NT2/D1 (cell line): Measurements from ENCODE around the gene STX5.

Experiments used
- DNase-seq: peaks from one replicate; pipeline ENCODE4 v3.0.0-alpha.2; 2011; ENCODE audit warnings: low read depth, low spot score
- H3K27me3 ChIP-seq: 2 replicates; pipeline ENCODE4 v1.6.0; 2011; ENCODE audit warnings: mild to moderate bottlenecking; ENCODE audit not compliant: insufficient read length, insufficient read depth
- H3K36me3 ChIP-seq: 2 replicates; pipeline ENCODE4 v1.6.1; 2011; ENCODE audit warnings: mild to moderate bottlenecking, low read length, mixed read lengths; ENCODE audit not compliant: insufficient read depth, insufficient read length
- H3K4me1 ChIP-seq: 2 replicates; pipeline ENCODE4 v1.5.1; 2011; ENCODE audit not compliant: insufficient read depth, insufficient read length
- H3K4me3 ChIP-seq: 2 replicates; pipeline ENCODE4 v1.5.1; 2011; ENCODE audit warnings: low read depth; ENCODE audit not compliant: insufficient read length
- H3K9ac ChIP-seq: 2 replicates; pipeline ENCODE4 v1.6.0; 2011; ENCODE audit warnings: low read depth; ENCODE audit not compliant: insufficient read length
- H3K9me3 ChIP-seq: 2 replicates; pipeline ENCODE4 v1.5.1; 2011; ENCODE audit warnings: mild to moderate bottlenecking, low read length; ENCODE audit not compliant: insufficient read depth
- SUZ12 ChIP-seq: IDR thresholded peaks from 2 replicates; pipeline ENCODE4 v1.6.1; 2011; ENCODE audit not compliant: insufficient read length, insufficient read depth; ENCODE audit errors: extremely low read depth
- YY1 ChIP-seq: IDR thresholded peaks from 2 replicates; pipeline ENCODE4 v1.6.1; 2011; ENCODE audit not compliant: insufficient read length, insufficient read depth
- ZNF274 ChIP-seq: IDR thresholded peaks from 2 replicates; pipeline ENCODE4 v1.6.1; 2011; ENCODE audit warnings: mild to moderate bottlenecking, low read depth, low read length

Gene STX5

DNA sequence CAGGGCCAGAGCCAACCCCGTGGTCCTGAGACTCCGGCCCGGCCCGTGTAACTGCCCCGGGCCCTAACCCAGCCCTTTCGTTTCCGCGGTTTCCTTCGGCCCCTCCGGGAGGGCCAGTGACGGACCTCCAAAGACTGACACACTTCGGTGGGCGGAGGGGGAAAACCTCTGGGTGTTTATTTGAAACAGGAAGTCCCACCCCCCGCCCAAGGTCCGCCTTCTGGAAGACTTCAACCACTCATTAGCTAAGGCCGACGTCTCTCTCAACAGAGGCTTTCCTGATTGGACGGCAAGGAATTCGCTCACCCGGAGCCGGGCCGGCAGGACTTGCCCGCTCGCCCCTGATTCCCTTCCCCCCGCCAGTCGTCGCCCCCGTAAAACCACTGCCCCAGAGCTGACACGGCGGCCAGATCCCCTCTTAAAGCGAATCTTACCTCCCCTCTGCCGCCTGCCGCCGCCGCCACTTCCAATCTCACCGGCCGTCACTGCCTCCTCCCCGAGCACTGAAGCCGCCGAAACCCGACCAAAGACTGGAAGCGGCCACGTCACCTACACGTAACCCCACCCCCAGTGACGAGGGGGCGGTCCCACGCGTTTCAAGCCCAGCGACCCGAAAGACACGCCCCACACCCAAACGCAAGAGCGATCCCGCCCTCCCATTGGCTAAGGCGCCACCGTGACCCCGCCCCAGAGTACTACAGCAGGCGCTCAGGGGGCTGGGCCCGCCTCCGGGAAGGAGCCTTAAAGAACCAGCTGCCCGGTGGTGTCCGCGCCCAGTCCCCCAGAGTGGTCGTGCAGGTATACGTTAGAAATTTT is at the start of gene STX5:
Gene STX5, minus strand, starts transcription at position 532 of the 816 bp plus-strand sequence. CDS start 808 bp downstream, outside the sequence.
- Histone ChIP-seq H3K9me3 (no peaks in the 10 kb centered on the region), H3K4me3 (peak within 1 kb of the TSS; percentile 93), H3K4me1 (peaks cover 7% of the 10 kb centered on the region), H3K27me3 (no peaks in the 10 kb centered on the region), H3K36me3 (peaks cover 68% of the 10 kb centered on the region), H3K9ac (peak within 1 kb of the TSS; percentile 96)
- DNase-seq = peak; percentile 99
- TF ChIP-seq ZNF274 = no peak
- TF ChIP-seq SUZ12 = no peak
- no peak for TF ChIP-seq YY1

DNA sequence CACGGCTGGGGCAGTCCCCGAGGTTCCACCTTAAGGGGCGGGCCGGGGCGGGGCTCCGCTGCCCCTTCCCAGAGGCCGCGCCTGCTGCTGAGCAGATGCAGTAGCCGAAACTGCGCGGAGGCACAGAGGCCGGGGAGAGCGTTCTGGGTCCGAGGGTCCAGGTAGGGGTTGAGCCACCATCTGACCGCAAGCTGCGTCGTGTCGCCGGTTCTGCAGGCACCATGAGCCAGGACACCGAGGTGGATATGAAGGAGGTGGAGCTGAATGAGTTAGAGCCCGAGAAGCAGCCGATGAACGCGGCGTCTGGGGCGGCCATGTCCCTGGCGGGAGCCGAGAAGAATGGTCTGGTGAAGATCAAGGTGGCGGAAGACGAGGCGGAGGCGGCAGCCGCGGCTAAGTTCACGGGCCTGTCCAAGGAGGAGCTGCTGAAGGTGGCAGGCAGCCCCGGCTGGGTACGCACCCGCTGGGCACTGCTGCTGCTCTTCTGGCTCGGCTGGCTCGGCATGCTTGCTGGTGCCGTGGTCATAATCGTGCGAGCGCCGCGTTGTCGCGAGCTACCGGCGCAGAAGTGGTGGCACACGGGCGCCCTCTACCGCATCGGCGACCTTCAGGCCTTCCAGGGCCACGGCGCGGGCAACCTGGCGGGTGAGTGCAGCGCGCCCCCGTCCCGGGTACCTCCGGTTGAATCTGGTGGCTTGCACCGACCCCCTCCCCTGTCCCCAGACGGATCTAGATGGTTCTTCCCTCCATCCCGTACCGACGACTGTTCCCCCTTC is 49.1 kb upstream of the STX5 start, which contains the start of gene SLC3A2:
Gene SLC3A2, plus strand, starts transcription at position 94 of the 776 bp plus-strand sequence. Its CDS starts 128 bp downstream, at position 222.
- no peak for TF ChIP-seq ZNF274
- no peak for TF ChIP-seq YY1
- TF ChIP-seq SUZ12 = no peak
- peak; percentile 71 for DNase-seq
- Histone ChIP-seq H3K4me3 (peak within 1 kb of the TSS; percentile 99), H3K4me1 (peaks cover 19% of the 10 kb centered on the region), H3K9ac (peak within 1 kb of the TSS; percentile 100), H3K27me3 (no peaks in the 10 kb centered on the region), H3K9me3 (no peaks in the 10 kb centered on the region), H3K36me3 (peaks cover 87% of the 10 kb centered on the region)

DNA sequence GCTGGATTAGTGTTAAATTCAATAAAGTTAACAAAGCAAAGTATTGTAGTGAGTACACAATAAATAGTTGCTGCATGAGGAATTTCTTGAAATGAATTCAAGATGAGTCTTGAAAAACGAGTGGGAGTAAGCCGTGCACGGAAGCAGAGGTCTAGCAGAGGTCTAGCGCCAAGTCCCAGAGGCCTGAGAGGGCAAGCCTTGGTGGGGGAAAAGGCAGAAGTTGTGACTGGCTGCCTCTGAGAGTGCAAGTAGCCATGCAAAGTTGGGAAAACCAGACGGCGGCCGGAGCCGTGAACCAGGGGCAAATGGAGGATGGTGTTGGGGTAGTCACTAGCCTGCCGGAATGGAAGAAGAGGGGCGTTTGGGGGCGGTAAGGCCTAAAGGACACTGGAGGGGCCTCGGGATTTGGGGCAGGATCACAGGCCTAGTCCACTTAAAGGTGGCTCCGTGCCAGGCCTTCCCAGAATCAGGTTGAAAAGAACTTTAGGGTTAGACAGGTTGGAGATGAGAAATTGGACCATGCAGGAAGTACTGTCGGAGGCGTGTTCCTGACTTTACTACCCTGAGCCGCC is 48.5 kb upstream of the STX5 start:
- peak overlapping the region; percentile 100 for H3K9ac ChIP-seq
- H3K4me1 ChIP-seq = peaks cover 14% of the 10 kb centered on the region
- H3K4me3 ChIP-seq = peak overlapping the region; percentile 99
- no peak for DNase-seq
- no peaks in the 10 kb centered on the region for H3K27me3 ChIP-seq
- no peaks in the 10 kb centered on the region for H3K9me3 ChIP-seq
- peaks cover 85% of the 10 kb centered on the region for H3K36me3 ChIP-seq
- TF ChIP-seq YY1 (no peak), ZNF274 (no peak), SUZ12 (no peak)

DNA sequence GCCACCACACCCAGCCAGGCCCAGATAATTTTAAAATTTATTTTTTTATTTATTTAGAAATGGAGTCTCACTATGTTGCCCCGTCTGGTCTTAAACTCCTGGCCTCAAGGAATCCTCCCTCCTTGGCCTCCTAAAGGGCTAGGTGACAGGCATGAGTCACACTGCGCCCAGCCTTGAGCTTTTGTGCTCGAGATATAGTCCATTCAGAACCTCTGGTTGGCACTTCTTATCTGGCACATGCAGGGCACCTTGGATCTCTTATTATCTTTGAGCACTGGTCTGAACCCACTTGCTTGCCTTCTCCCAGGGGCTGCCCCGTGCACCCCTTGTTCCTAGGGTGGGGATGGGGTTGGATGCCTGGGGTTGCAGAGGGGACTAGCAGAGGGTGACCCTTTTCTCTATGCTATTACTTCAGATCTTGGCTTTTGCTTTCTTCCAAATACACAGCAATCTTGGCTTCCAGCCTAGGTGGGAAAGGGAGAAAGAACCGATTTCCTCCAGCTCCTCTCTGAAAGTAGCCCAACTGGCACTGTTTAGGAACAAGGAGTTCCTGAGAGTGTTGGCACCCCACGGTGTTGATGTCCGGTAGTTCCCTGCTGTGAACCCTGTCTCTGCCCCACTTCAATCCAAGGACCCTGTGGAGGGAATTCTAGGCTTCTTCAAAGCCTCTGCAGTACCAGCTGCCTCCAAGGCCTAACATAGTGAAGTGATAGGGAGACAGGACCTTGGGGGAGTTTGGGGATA is 47.6 kb upstream of the STX5 start:
- H3K4me1 ChIP-seq = peaks cover 10% of the 10 kb centered on the region
- H3K9me3 ChIP-seq = no peaks in the 10 kb centered on the region
- TF ChIP-seq YY1 = no peak
- TF ChIP-seq ZNF274 = no peak
- no peak for TF ChIP-seq SUZ12
- H3K4me3 ChIP-seq = no peak overlapping the region
- no peaks in the 10 kb centered on the region for H3K27me3 ChIP-seq
- peak overlapping the region; percentile 39 for H3K9ac ChIP-seq
- no peak for DNase-seq
- peaks cover 85% of the 10 kb centered on the region for H3K36me3 ChIP-seq

GRCh38 chr11:62876712-62877111 is 44.9 kb upstream of the STX5 start:
- Histone ChIP-seq H3K27me3 (no peaks in the 10 kb centered on the region), H3K4me1 (peaks cover 7% of the 10 kb centered on the region), H3K36me3 (peaks cover 83% of the 10 kb centered on the region), H3K9me3 (no peaks in the 10 kb centered on the region), H3K9ac (no peak overlapping the region), H3K4me3 (no peak overlapping the region)
- TF ChIP-seq YY1 = no peak
- no peak for DNase-seq

DNA sequence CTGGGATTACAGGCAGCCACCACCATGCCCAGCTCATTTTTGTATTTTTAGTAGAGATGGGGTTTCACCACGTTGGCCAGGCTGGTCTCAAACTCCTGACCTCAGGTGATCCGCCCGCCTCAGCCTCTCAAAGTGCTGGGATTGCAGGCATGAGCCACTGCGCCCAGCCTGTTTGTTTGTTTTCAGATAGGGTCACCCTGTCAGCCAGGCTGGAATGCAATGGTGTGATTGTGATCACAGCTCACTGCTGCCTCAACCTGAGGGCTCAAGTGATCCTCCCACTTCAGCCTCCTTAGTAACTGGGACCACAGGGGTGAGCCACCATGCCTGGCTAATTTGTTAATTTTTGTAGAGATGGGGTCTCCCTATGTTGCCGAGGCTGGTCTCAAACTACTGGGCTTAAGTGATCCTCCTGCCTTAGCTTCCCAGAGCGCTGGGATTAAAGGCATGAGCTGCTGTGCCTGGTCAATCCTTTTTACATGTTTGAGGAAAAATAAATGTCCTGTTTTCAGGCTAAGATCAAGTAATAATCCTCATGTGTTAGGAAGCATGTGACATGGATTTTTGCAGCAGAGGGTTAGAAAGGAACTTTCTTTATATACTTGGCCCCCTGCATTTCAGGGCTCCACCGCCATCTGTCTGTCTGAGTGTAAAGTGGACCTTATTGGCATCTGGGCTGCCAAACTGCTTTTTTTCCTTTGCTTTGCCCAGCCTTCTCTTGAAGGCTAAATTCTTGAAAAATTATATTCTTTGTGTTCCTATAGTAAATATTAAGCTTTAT is 44.0 kb upstream of the STX5 start:
- DNase-seq = no peak
- Histone ChIP-seq H3K27me3 (no peaks in the 10 kb centered on the region), H3K9me3 (no peaks in the 10 kb centered on the region), H3K4me1 (peaks cover 7% of the 10 kb centered on the region), H3K4me3 (no peak overlapping the region), H3K9ac (no peak overlapping the region), H3K36me3 (peaks cover 86% of the 10 kb centered on the region)
- TF ChIP-seq YY1 (no peak), ZNF274 (no peak)
